Sigmoid colon (tissue), 7 donors: ENCODE data around the gene PCID2. TPM values are rescaled to one million over a fixed set of nuclear protein-coding genes. Genes with fewer than 3 reads are reported as not detected.

Experiments
- DNase-seq: peaks from one replicate; pipeline ENCODE4 v3.0.0-alpha.2; 2019
- H3K27ac ChIP-seq, 4 donors: fragments of 200-600 bp; sonication (generic); one replicate each; pipeline ENCODE4 v1.5.1; 2016 to 2019; ENCODE audit warnings: mild to moderate bottlenecking in 1 of 4
- H3K27me3 ChIP-seq, 3 donors: fragments of 200-600 bp; sonication (generic); one replicate each; pipeline ENCODE4 v1.5.1; 2019; ENCODE audit warnings: mild to moderate bottlenecking in 1 of 3
- H3K36me3 ChIP-seq, 4 donors: fragments of 200-600 bp; sonication (generic); one replicate each; pipeline ENCODE4 v1.5.1; 2016 to 2019
- H3K4me1 ChIP-seq, 4 donors: fragments of 200-600 bp; sonication (generic); one replicate each; pipeline ENCODE4 v1.5.1; 2017 to 2019
- H3K4me3 ChIP-seq, 4 donors: fragments of 200-600 bp; sonication (generic); one replicate each; pipeline ENCODE4 v1.5.1; 2017 to 2019; ENCODE audit warnings: mild to moderate bottlenecking in 2 of 4, moderate library complexity in 1 of 4
- H3K9me3 ChIP-seq, 4 donors: fragments of 200-600 bp in 3 of 4; sonication (generic) in 3 of 4; one replicate each; pipeline versions ENCODE4 v1.5.1 to v1.6.1; 2013 to 2019
- EP300 ChIP-seq, 4 donors: sonication (generic); formaldehyde crosslinking; IDR thresholded peaks; one replicate each; pipeline ENCODE4 v1.6.1; 2017; ENCODE audit warnings: antibody characterized with exemption in 4 of 4
- POLR2A ChIP-seq, 2 donors: fragments of 450-650 bp; IDR thresholded peaks; one replicate each; pipeline ENCODE4 v1.6.1; 2016; ENCODE audit warnings: antibody characterized with exemption in 2 of 2, mild to moderate bottlenecking in 2 of 2, moderate library complexity in 2 of 2
- POLR2AphosphoS5 ChIP-seq, 4 donors: sonication (generic); formaldehyde crosslinking; IDR thresholded peaks; one replicate each; pipeline ENCODE4 v1.6.1; 2017; ENCODE audit warnings: antibody characterized with exemption in 4 of 4
- WGBS, 2 donors: extraction: QIAGEN DNeasy Blood & Tissue Kit; methylation state at CpG; one replicate each; pipeline ENCODE4 v1.1.7; 2013; 5-methylcytosine and 5-hydroxymethylcytosine counted together
- intact Hi-C: fragments of 100-400 bp; cut with DNase I; formaldehyde crosslinking; loops from one replicate; pipeline ENCODE4 v1.15.1; 2023
- polyA plus RNA-seq, 3 donors: library from polyadenylated mRNA; stranded (reverse); fragments of 200-250 nt; gene quantifications; one replicate each; pipeline ENCODE4 v1.2.3, GENCODE V29; 2013
- total RNA-seq, 4 donors: library from RNA; depleted of rRNA; stranded (reverse); fragments of >200 nt; gene quantifications; one replicate each; pipeline ENCODE4 v1.1.0, GENCODE V29; 2016
- TF ChIP-seq, protein P1 (sequence below), 4 experiments: fragments of 450-650 bp in 3 of 4; fragments of 200-600 bp in 1 of 4; IDR thresholded peaks; one replicate each; pipeline ENCODE4 v1.5.1; 2016 to 2019; ENCODE audit warnings: antibody characterized with exemption in 4 of 4, mild to moderate bottlenecking in 3 of 4, moderate library complexity in 2 of 4
- donor health status: healthy with polysubstance abuse.
- donor health status: Bipolar disorder and iron deficiency.
- donor health status: healthy.

Gene PCID2
- total and polyA plus RNA-seq, 7 donors = 18.0 to 70.9 (median 44.1) TPM

DNA sequence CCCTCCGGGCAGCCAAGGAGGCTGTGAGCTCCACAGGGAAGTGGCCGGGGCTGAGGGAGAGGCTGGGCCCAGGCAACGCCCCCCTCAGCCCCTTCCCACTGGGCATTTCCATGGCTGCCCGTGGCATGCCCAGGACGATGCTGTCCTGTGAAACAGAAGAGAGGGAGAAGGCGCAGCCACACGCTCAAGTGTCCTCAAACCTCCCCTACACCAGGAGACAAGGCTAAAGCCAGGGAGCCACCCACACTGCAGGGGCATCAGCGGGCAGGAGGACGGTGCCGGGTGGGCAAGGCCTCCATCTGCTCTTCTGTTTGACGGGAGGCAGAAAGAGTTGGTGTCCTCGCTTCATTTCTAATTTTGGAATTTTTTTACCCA lies 64.2 kb downstream of the PCID2 start:
- Histone ChIP-seq H3K9me3 (no peaks in the 10 kb centered on the region), H3K36me3 (no peaks in the 10 kb centered on the region), H3K27me3 (no peaks in the 10 kb centered on the region), H3K4me1 (no peaks in the 10 kb centered on the region), H3K27ac (no peak overlapping the region), H3K4me3 (no peak overlapping the region)
- intact Hi-C loops = no loop called here
- 87 to 89% methylated on average over 12 of the region's 12 CpGs for WGBS, 2 donors
- no peak for DNase-seq
- TF ChIP-seq POLR2A (IDR thresholded peaks at IDR 0.05) (no peak), EP300 (IDR thresholded peaks at IDR 0.05) (no peak), POLR2AphosphoS5 (IDR thresholded peaks at IDR 0.05) (no peak)
- TF ChIP-seq, protein P1, sequence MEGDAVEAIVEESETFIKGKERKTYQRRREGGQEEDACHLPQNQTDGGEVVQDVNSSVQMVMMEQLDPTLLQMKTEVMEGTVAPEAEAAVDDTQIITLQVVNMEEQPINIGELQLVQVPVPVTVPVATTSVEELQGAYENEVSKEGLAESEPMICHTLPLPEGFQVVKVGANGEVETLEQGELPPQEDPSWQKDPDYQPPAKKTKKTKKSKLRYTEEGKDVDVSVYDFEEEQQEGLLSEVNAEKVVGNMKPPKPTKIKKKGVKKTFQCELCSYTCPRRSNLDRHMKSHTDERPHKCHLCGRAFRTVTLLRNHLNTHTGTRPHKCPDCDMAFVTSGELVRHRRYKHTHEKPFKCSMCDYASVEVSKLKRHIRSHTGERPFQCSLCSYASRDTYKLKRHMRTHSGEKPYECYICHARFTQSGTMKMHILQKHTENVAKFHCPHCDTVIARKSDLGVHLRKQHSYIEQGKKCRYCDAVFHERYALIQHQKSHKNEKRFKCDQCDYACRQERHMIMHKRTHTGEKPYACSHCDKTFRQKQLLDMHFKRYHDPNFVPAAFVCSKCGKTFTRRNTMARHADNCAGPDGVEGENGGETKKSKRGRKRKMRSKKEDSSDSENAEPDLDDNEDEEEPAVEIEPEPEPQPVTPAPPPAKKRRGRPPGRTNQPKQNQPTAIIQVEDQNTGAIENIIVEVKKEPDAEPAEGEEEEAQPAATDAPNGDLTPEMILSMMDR (IDR thresholded peaks at IDR 0.05) = no peak

DNA sequence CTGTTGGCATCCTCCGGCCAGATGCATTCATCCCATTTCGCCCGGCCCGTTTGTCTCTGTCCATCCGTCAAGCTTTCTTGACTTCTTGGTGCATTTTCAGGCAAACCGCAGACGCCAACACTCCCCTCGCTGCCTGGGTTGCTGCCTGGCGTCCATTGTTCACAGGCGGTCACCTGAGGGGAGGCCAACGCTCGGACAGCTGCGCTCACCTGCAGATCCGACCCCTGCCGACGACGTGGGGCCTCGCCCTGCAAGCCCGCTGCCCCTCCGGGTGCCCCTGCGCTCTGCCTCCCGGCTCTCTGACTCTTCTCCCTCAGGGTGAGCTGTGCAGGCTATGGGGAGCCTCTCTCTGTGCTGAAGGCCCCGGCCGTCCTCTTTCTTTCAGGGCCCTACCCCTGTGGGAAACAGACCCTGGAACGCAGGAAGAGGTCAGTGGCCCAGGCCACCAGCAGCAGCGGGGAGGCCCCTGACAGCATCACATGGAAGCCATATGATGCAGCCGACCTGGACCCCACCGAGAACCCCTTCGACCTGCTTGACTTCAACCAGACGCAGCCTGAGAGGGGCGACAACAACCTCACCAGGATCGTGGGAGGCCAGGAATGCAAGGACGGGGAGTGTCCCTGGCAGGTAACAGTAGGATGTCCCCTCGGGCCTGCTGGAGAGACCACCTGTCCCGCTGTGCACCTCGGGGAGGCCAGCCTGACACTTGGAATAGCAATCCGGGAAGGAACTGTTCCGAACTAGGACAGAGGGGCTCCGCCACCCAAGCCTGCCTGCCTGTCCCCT lies 64.8 kb downstream of the PCID2 start:
- WGBS, 2 donors = 90% methylated on average over 39 of the region's 39 CpGs
- H3K27me3 ChIP-seq = no peaks in the 10 kb centered on the region
- no peaks in the 10 kb centered on the region for H3K4me1 ChIP-seq
- H3K27ac ChIP-seq = no peak overlapping the region
- no peak overlapping the region for H3K4me3 ChIP-seq
- no peak for DNase-seq
- H3K36me3 ChIP-seq = no peaks in the 10 kb centered on the region
- no peak for TF ChIP-seq EP300 (IDR thresholded peaks at IDR 0.05)
- no peak for TF ChIP-seq POLR2A (IDR thresholded peaks at IDR 0.05)
- no peak for TF ChIP-seq POLR2AphosphoS5 (IDR thresholded peaks at IDR 0.05)
- intact Hi-C loops = no loop called here
- no peaks in the 10 kb centered on the region for H3K9me3 ChIP-seq

DNA sequence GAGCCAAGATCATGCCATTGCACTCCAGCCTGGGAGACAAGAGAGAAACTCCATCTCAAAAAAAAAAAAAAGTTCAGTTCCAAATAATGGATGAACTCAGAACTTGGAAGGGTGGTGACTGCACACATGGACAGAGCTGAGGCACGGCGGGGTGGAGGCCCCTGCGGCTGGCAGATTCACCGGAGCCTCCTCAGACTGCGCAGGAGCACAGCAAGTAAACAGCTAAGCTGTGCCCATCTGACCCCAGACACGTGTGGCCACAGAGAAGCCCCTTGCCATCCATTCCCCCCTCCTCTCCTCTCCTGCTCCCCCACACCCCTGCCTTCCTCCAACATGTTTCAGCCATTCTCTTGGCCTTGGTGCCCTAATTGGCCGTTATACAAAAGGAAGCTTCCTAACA lies 65.6 kb downstream of the PCID2 start:
- 85 to 88% methylated on average over 7 of the region's 7 CpGs for WGBS, 2 donors

DNA sequence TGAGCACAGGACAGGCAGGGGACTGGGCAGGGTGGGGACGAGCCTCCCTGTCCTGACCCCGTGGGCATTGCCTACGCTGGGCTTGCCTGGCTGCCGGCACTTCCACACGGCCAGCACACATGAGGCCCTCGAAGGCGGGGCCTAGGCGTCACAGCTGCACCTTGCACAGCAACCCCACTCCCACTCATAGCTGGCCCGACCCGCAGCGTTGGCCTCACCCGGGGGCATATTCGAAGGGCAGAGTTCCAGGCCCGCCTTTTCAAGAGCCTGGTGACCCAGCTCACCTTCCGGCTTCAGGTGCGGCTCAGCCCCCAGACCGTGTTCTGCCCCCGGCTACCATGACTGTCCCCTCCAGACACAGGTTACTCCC lies 66.9 kb downstream of the PCID2 start:
- no peaks in the 10 kb centered on the region for H3K36me3 ChIP-seq
- no peak for DNase-seq
- no peak overlapping the region for H3K27ac ChIP-seq
- WGBS, 2 donors = 87 to 93% methylated on average over 18 of the region's 18 CpGs
- intact Hi-C loops = no loop called here
- TF ChIP-seq POLR2AphosphoS5 (IDR thresholded peaks at IDR 0.05) (no peak), POLR2A (IDR thresholded peaks at IDR 0.05) (no peak), EP300 (IDR thresholded peaks at IDR 0.05) (no peak)
- TF ChIP-seq, protein P1 (IDR thresholded peaks at IDR 0.05) = no peak
- no peaks in the 10 kb centered on the region for H3K4me1 ChIP-seq
- no peaks in the 10 kb centered on the region for H3K27me3 ChIP-seq
- no peak overlapping the region for H3K4me3 ChIP-seq
- H3K9me3 ChIP-seq = no peaks in the 10 kb centered on the region

More for the DNA sequence above, 65.6 kb downstream of the PCID2 start:
- intact Hi-C loops = no loop called here
- DNase-seq = no peak
- H3K27ac ChIP-seq = no peak overlapping the region
- H3K4me3 ChIP-seq = no peak overlapping the region
- H3K27me3 ChIP-seq = no peaks in the 10 kb centered on the region
- H3K36me3 ChIP-seq = no peaks in the 10 kb centered on the region
- H3K4me1 ChIP-seq = no peaks in the 10 kb centered on the region
- H3K9me3 ChIP-seq = no peaks in the 10 kb centered on the region
- TF ChIP-seq EP300 (IDR thresholded peaks at IDR 0.05) (no peak), POLR2AphosphoS5 (IDR thresholded peaks at IDR 0.05) (no peak), POLR2A (IDR thresholded peaks at IDR 0.05) (no peak)
- TF ChIP-seq, protein P1 (IDR thresholded peaks at IDR 0.05) = no peak

DNA sequence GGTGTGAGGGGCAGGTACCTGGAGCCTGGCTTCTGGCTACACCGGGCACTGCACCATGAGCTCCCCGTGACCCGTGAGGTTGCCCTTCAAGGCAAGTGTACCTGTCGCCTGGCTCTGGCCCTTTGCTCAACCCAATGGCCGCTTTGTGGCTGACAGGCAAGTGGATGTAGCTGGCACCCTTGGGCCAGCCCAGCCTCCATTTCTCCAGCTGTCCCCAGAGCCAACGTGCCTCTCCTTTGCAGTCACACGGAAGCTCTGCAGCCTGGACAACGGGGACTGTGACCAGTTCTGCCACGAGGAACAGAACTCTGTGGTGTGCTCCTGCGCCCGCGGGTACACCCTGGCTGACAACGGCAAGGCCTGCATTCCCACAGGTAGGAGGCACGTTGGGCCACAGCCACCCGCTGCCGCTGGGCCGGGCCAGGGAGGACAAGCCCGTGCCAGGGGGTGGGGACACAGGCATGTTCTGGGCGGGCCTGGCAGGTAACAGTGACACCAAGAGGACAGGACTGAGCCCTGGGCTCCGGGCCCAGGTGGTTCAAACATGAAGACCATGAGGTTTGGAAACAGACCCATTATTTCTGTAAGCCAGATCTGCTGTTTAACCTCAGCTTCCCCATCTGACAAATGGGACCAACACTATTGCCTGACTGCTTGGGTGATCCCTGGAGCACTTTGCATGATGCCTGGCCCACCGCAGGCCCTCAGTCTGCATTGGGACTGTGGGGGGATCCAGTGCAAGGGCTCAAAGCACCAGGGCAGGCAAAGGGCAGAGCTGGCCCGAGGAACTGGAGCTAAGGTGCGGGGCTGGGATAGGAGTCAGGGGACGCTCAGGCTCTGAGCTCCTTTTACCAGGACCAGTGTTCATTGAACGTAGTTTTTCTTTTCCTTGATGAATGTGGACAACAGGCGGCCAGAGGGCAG lies 67.5 kb downstream of the PCID2 start:
- peak; percentile 53 for DNase-seq
- WGBS, 2 donors = 90 to 93% methylated on average over 26 of the region's 26 CpGs
- no peaks in the 10 kb centered on the region for H3K27me3 ChIP-seq
- no peaks in the 10 kb centered on the region for H3K36me3 ChIP-seq
- no peaks in the 10 kb centered on the region for H3K9me3 ChIP-seq
- TF ChIP-seq EP300 (IDR thresholded peaks at IDR 0.05) (no peak), POLR2A (IDR thresholded peaks at IDR 0.05) (no peak), POLR2AphosphoS5 (IDR thresholded peaks at IDR 0.05) (no peak)
- TF ChIP-seq, protein P1 (IDR thresholded peaks at IDR 0.05) = no peak
- intact Hi-C loops = no loop called here
- H3K4me3 ChIP-seq = no peak overlapping the region
- H3K4me1 ChIP-seq = no peaks in the 10 kb centered on the region
- H3K27ac ChIP-seq = no peak overlapping the region
